SU-DHL-6 (cell line): ENCODE results near the gene IL1A.

Source experiments
- H2AFZ ChIP-seq: fragments of 200-600 bp; sonication (generic); 2 replicates; pipeline ENCODE4 v1.6.1; 2014; ENCODE audit warnings: low read depth, mild to moderate bottlenecking, moderate library complexity, mixed read lengths, antibody characterized with exemption, low read length; ENCODE audit not compliant: severe bottlenecking
- H3F3A ChIP-seq: fragments of 200-600 bp; shearing (Covaris generic); 2 replicates; pipeline ENCODE4 v1.6.0; 2016; ENCODE audit warnings: antibody characterized with exemption, mild to moderate bottlenecking; ENCODE audit not compliant: insufficient read depth
- H3K27ac ChIP-seq: fragments of 200-600 bp; sonication (generic); 2 replicates; pipeline ENCODE4 v1.5.1; 2016; ENCODE audit warnings: low read depth, mild to moderate bottlenecking, low read length, moderate library complexity, mixed read lengths
- H3K27me3 ChIP-seq: fragments of 200-600 bp; sonication (generic), shearing (Covaris generic); 2 replicates; pipeline ENCODE4 v1.6.0; 2014; ENCODE audit warnings: mild to moderate bottlenecking, low read length
- H3K36me3 ChIP-seq: fragments of 200-600 bp; sonication (generic); 2 replicates; pipeline ENCODE4 v1.6.1; 2014; ENCODE audit warnings: mild to moderate bottlenecking, low read length, mixed read lengths
- H3K4me2 ChIP-seq: fragments of 300-600, 200-600 bp; shearing (Covaris generic), sonication (generic); 2 replicates; pipeline ENCODE4 v1.6.0; 2014; ENCODE audit warnings: low read length, low read depth, mild to moderate bottlenecking; ENCODE audit not compliant: poor library complexity, severe bottlenecking
- H3K4me3 ChIP-seq: fragments of 200-600 bp; sonication (generic); 2 replicates; pipeline ENCODE4 v1.5.1; 2014; ENCODE audit warnings: antibody characterized with exemption, low read length, mild to moderate bottlenecking, mixed read lengths; ENCODE audit not compliant: insufficient read depth, poor library complexity, severe bottlenecking
- H3K79me2 ChIP-seq: fragments of 200-600 bp; sonication (generic); 2 replicates; pipeline ENCODE4 v1.6.1; 2014; ENCODE audit warnings: mild to moderate bottlenecking, low read length, moderate library complexity; ENCODE audit not compliant: insufficient read depth
- H3K9ac ChIP-seq: fragments of 200-600 bp; sonication (generic); 2 replicates; pipeline ENCODE4 v1.7.0; 2014; ENCODE audit warnings: mild to moderate bottlenecking, low read length
- H3K9me2 ChIP-seq: fragments of 200-600 bp; sonication (generic); replicated peaks from 2 replicates; pipeline ENCODE4 v1.6.1; 2014; ENCODE audit warnings: low read length; ENCODE audit not compliant: insufficient read depth
- H3K9me3 ChIP-seq: fragments of 200-600 bp; sonication (generic); 2 replicates; pipeline ENCODE4 v1.6.1; 2014; ENCODE audit warnings: low read length, mixed read lengths; ENCODE audit not compliant: insufficient read depth
- H4K20me1 ChIP-seq: fragments of 200-600 bp; sonication (generic); 2 replicates; pipeline ENCODE4 v1.6.1; 2014; ENCODE audit warnings: low read depth, mild to moderate bottlenecking, antibody characterized with exemption, low read length, moderate library complexity, mixed read lengths
- EZH2phosphoT487 ChIP-seq: fragments of 200-600 bp; sonication (generic), shearing (Covaris generic); conservative IDR thresholded peaks from 2 replicates; pipeline ENCODE4 v1.6.1; 2018; ENCODE audit warnings: mild to moderate bottlenecking, antibody characterized with exemption, low read length, moderate library complexity, mixed read lengths
- TF ChIP-seq, protein P1 (sequence below): fragments of 200-600 bp; sonication (generic); IDR thresholded peaks from one replicate; pipeline ENCODE4 v1.5.1; 2017; ENCODE audit warnings: antibody characterized with exemption, mild to moderate bottlenecking, low read length, moderate library complexity; ENCODE audit not compliant: insufficient read depth, poor library complexity, severe bottlenecking

Gene IL1A

GRCh38 chr2:112762276-112762675 is 22.0 kb downstream of the IL1A start:
- peak overlapping the region; percentile 71 for H3K4me2 ChIP-seq
- TF ChIP-seq, protein P1, sequence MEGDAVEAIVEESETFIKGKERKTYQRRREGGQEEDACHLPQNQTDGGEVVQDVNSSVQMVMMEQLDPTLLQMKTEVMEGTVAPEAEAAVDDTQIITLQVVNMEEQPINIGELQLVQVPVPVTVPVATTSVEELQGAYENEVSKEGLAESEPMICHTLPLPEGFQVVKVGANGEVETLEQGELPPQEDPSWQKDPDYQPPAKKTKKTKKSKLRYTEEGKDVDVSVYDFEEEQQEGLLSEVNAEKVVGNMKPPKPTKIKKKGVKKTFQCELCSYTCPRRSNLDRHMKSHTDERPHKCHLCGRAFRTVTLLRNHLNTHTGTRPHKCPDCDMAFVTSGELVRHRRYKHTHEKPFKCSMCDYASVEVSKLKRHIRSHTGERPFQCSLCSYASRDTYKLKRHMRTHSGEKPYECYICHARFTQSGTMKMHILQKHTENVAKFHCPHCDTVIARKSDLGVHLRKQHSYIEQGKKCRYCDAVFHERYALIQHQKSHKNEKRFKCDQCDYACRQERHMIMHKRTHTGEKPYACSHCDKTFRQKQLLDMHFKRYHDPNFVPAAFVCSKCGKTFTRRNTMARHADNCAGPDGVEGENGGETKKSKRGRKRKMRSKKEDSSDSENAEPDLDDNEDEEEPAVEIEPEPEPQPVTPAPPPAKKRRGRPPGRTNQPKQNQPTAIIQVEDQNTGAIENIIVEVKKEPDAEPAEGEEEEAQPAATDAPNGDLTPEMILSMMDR = no peak
- TF ChIP-seq EZH2phosphoT487 = no peak
- H3K9me2 ChIP-seq = no peaks in the 10 kb centered on the region
- H3K27ac ChIP-seq = no peak overlapping the region
- no peaks in the 10 kb centered on the region for H3K9me3 ChIP-seq
- no peaks in the 10 kb centered on the region for H4K20me1 ChIP-seq
- H3K9ac ChIP-seq = no peak overlapping the region
- peaks cover 48% of the 10 kb centered on the region for H3K79me2 ChIP-seq
- H3K36me3 ChIP-seq = peaks cover 36% of the 10 kb centered on the region
- H3K4me3 ChIP-seq = no peak overlapping the region
- no peaks in the 10 kb centered on the region for H3K27me3 ChIP-seq
- H2AFZ ChIP-seq = no peak overlapping the region
- H3F3A ChIP-seq = no peaks in the 10 kb centered on the region

- Histone ChIP-seq H3K36me3 (peaks cover 56% of the 10 kb centered on the region), H3K27ac (no peak overlapping the region), H3K9me3 (no peaks in the 10 kb centered on the region), H3K27me3 (no peaks in the 10 kb centered on the region), H2AFZ (no peak overlapping the region), H3K9ac (no peak overlapping the region), H3K4me3 (no peak overlapping the region), H3F3A (no peaks in the 10 kb centered on the region), H3K4me2 (no peak overlapping the region), H3K9me2 (no peaks in the 10 kb centered on the region), H3K79me2 (peaks cover 48% of the 10 kb centered on the region), H4K20me1 (no peaks in the 10 kb centered on the region)
- TF ChIP-seq EZH2phosphoT487 = no peak
- TF ChIP-seq, protein P1 = no peak
Measured at GRCh38 chr2:112760149-112760548, 24.1 kb downstream of the IL1A start.

DNA sequence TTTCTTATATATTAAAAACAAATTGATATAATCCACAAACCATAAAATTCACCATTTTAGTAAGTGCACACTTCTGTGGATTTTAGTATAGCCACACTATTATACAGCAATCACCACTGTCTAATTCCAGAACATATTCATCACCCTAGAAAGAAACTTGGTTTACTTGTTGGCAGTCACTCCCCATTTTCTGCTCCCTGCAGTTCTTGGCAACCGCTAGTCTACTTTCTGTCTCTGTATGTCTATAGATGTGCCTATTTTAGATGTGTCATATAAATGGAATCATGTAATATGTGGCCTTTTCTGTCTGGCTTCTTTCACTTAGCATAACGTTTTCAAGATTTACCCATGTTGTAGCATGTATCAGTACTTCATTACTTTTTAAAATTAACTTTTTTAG is 25.6 kb downstream of the IL1A start:
- Histone ChIP-seq H4K20me1 (no peaks in the 10 kb centered on the region), H3K27me3 (no peaks in the 10 kb centered on the region), H3K4me3 (no peak overlapping the region), H3K4me2 (no peak overlapping the region), H3K79me2 (peaks cover 46% of the 10 kb centered on the region), H3F3A (no peaks in the 10 kb centered on the region), H3K36me3 (peaks cover 60% of the 10 kb centered on the region), H3K9me3 (no peaks in the 10 kb centered on the region), H3K9me2 (no peaks in the 10 kb centered on the region), H3K27ac (no peak overlapping the region), H3K9ac (no peak overlapping the region), H2AFZ (no peak overlapping the region)
- no peak for TF ChIP-seq EZH2phosphoT487
- TF ChIP-seq, protein P1 = no peak
